IMR-90 (cell line): ENCODE measurements around the gene LDLRAD4. TPM values are rescaled to one million over a fixed set of nuclear protein-coding genes. Genes with fewer than 3 reads are reported as not detected.

Source experiments
- ATAC-seq: fragments of 200-7000 bp; cut with Tn5 transposase; 2 replicates; pipeline ENCODE4 v1.9.1; 2020; ENCODE audit warnings: low read depth, mild to moderate bottlenecking, moderate library complexity
- BruUV-seq: library from RNA; stranded (reverse); fragments of 400-500 nt; replicated peaks from 2 replicates; lab custom pipeline; 2021; lab: Mats Ljungman, UMichigan
- CTCF ChIA-PET: fragments of 300-600 bp; formaldehyde crosslinking; extraction: SDS; loops from one replicate; lab custom pipeline; 2021; ENCODE audit warnings: antibody characterized with exemption; lab: Yijun Ruan, JAX
- POLR2A ChIA-PET: fragments of 300-600 bp; sonication (Branson Sonifier 250); formaldehyde crosslinking; loops from one replicate; lab custom pipeline; 2022; ENCODE audit warnings: antibody characterized with exemption; ENCODE audit not compliant: unreplicated experiment; lab: Charles Lee
- DNase-seq: peaks from one replicate; pipeline ENCODE4 v3.0.0; 2013
- H2AFZ ChIP-seq: replicated peaks from 2 replicates; pipeline ENCODE3; 2013; ENCODE audit warnings: low read length, mild to moderate bottlenecking; ENCODE audit not compliant: poor library complexity
- H2AK5ac ChIP-seq: 2 replicates; pipeline ENCODE4 v1.6.1; 2013; ENCODE audit warnings: low read depth, low read length, inconsistent platforms
- H2AK9ac ChIP-seq: replicated peaks from 2 replicates; pipeline ENCODE3; 2013; ENCODE audit warnings: mild to moderate bottlenecking, low read depth, low read length, moderate library complexity; ENCODE audit not compliant: poor library complexity
- H2BK120ac ChIP-seq: 2 replicates; pipeline ENCODE4 v1.6.1; 2013; ENCODE audit warnings: low read depth, low read length, inconsistent platforms
- H2BK15ac ChIP-seq: 3 replicates; pipeline ENCODE4 v1.6.1; 2013; ENCODE audit warnings: low read depth, low read length, inconsistent platforms
- H2BK20ac ChIP-seq: 2 replicates; pipeline ENCODE4 v1.6.1; 2013; ENCODE audit warnings: low read depth, mild to moderate bottlenecking, inconsistent platforms, low read length, moderate library complexity
- H2BK5ac ChIP-seq: 2 replicates; pipeline ENCODE4 v1.6.1; 2013; ENCODE audit warnings: mild to moderate bottlenecking, low read depth, low read length, inconsistent platforms; ENCODE audit not compliant: poor library complexity, severe bottlenecking
- H3K14ac ChIP-seq: replicated peaks from 2 replicates; pipeline ENCODE4 v1.6.1; 2013; ENCODE audit warnings: low read depth, low read length, inconsistent platforms
- H3K18ac ChIP-seq: 2 replicates; pipeline ENCODE4 v1.6.1; 2013; ENCODE audit warnings: low read depth, low read length, control low read depth
- H3K23ac ChIP-seq: 2 replicates; pipeline ENCODE4 v1.6.1; 2013; ENCODE audit warnings: low read depth, low read length, inconsistent platforms
- H3K27ac ChIP-seq: 2 replicates; pipeline ENCODE4 v1.5.1; 2013; ENCODE audit warnings: mild to moderate bottlenecking, control low read depth, low read length; ENCODE audit not compliant: insufficient read depth
- H3K27me3 ChIP-seq: 2 replicates; pipeline ENCODE4 v1.6.1; 2013; ENCODE audit warnings: low read length; ENCODE audit not compliant: control insufficient read depth, insufficient read depth
- H3K36me3 ChIP-seq: 2 replicates; pipeline ENCODE4 v1.6.1; 2013; ENCODE audit warnings: low read length, mixed read lengths; ENCODE audit not compliant: control insufficient read depth, insufficient read depth
- H3K4ac ChIP-seq: 2 replicates; pipeline ENCODE4 v1.6.1; 2013; ENCODE audit warnings: low read depth, low read length, inconsistent platforms
- H3K4me1 ChIP-seq: 2 replicates; pipeline ENCODE4 v1.6.1; 2013; ENCODE audit warnings: low read length, mixed read lengths; ENCODE audit not compliant: control insufficient read depth, insufficient read depth
- H3K4me2 ChIP-seq: 2 replicates; pipeline ENCODE4 v1.6.1; 2013; ENCODE audit warnings: low read depth, mild to moderate bottlenecking, control low read depth, low read length, moderate library complexity
- H3K4me3 ChIP-seq: 2 replicates; pipeline ENCODE4 v1.5.1; 2013; ENCODE audit warnings: low read depth, mild to moderate bottlenecking, control low read depth, low read length, moderate library complexity; ENCODE audit not compliant: insufficient read depth
- H3K56ac ChIP-seq: 2 replicates; pipeline ENCODE4 v1.6.1; 2013; ENCODE audit warnings: low read length, inconsistent platforms; ENCODE audit not compliant: insufficient read depth; ENCODE audit errors: extremely low read depth
- H3K79me1 ChIP-seq, 2 experiments: 2 replicates each; pipeline ENCODE4 v1.6.1; 2013; ENCODE audit warnings: low read length in 2 of 2, inconsistent platforms in 1 of 2, low read depth in 1 of 2
- H3K9ac ChIP-seq: 2 replicates; pipeline ENCODE4 v1.6.1; 2013; ENCODE audit warnings: low read depth, low read length, control low read depth
- H3K9me1 ChIP-seq: 2 replicates; pipeline ENCODE4 v1.6.1; 2013; ENCODE audit warnings: low read length, inconsistent platforms; ENCODE audit not compliant: insufficient read depth
- H3K9me3 ChIP-seq: 2 replicates; pipeline ENCODE4 v1.6.1; 2013; ENCODE audit warnings: low read length; ENCODE audit not compliant: control insufficient read depth, insufficient read depth
- H4K20me1 ChIP-seq: 2 replicates; pipeline ENCODE4 v1.6.1; 2013; ENCODE audit warnings: low read length, inconsistent platforms; ENCODE audit not compliant: insufficient read depth
- H4K5ac ChIP-seq: 2 replicates; pipeline ENCODE4 v1.6.1; 2013; ENCODE audit warnings: mild to moderate bottlenecking, low read depth, low read length, control low read depth
- H4K8ac ChIP-seq, 2 experiments: 2 replicates each; pipeline ENCODE4 v1.6.1; 2013; ENCODE audit warnings: low read depth in 2 of 2, low read length in 2 of 2, control low read depth in 1 of 2, inconsistent platforms in 1 of 2
- H4K91ac ChIP-seq: 2 replicates; pipeline ENCODE4 v1.6.1; 2013; ENCODE audit warnings: low read depth, low read length, inconsistent platforms; ENCODE audit not compliant: insufficient read depth
- FOS ChIP-seq: fragments of 150-350 bp; IDR thresholded peaks from 2 replicates; pipeline ENCODE4 v1.6.1; 2016; ENCODE audit warnings: low read depth, low read length
- WGBS, 2 experiments: methylation state at CpG; one replicate each; pipeline versions ENCODE4 v1.1.5 to v1.1.7; 2013; ENCODE audit warnings: missing lambda C conversion rate in 2 of 2; ENCODE audit not compliant: insufficient read length in 1 of 2; ENCODE audit errors: extremely low coverage in 2 of 2; 5-methylcytosine and 5-hydroxymethylcytosine counted together
- dilution Hi-C: fragments of 300-500 bp; cut with HindIII; formaldehyde crosslinking; loops from one replicate; pipeline ENCODE4 v1.14.3; 2018; ENCODE audit warnings: low sequenced_read_pairs; ENCODE audit not compliant: unreplicated experiment
- in situ Hi-C: fragments of 300-500 bp; cut with MboI; formaldehyde crosslinking; loops from 3 replicates; pipeline ENCODE4 v1.14.3; 2019; ENCODE audit warnings: low sequenced_read_pairs, inconsistent platforms, mixed read lengths
- intact Hi-C: fragments of 100-400 bp; cut with micrococcal nuclease; formaldehyde crosslinking; loops from 2 replicates; pipeline ENCODE4 v1.10.0; 2022
- polyA plus RNA-seq, 3 experiments: library from polyadenylated mRNA; depleted of rRNA; stranded (reverse); fragments of >200 nt; gene quantifications; 2 replicates each; pipeline ENCODE4 v1.2.3, GENCODE V29; 2012; ENCODE audit warnings: low replicate concordance in 1 of 3
- total RNA-seq: library from RNA; depleted of rRNA; stranded (reverse); fragments of >200 nt; gene quantifications from 2 replicates; pipeline ENCODE4 v1.2.3, GENCODE V29; 2012

Gene LDLRAD4
- total and polyA plus RNA-seq, 2 of the 4 experiments (the other 2 are of a cell fraction): not detected

DNA sequence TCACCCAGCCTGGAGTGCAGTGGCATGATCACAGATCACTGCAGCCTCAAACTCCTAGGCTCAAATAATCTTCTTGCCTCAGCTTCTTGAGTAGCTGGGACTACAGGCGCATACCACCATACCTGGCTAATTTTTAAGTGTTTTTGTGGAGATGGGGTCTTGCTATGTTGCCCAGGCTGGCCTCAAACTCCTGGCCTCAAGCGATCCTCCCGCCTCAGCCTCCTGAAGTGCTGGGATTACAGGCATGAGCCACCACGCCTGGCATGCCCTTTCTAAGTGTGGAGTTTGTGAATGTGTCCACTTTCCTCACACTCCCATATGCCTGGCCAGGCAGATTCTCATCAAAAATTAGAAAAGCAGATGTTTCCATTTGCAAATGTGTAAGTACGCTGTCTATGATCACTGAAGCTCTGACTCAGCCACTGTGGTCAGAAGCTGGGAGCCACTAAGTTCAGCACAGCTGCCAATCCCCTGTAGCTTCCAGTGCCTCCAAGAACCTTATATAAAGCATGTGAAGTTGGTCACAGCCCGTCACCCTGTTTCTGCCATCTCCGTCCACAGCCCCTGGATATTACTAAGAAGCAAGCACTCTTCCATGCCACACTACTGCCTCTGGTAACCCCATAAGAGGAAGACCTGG lies 352.4 kb downstream of the LDLRAD4 start:
- ATAC-seq: no peak
- Histone ChIP-seq H3K56ac (no peak overlapping the region), H2BK15ac (no peak overlapping the region), H3K23ac (no peak overlapping the region), H2AK9ac (no peak overlapping the region), H3K4me2 (no peak overlapping the region), H4K20me1 (no peaks in the 10 kb centered on the region), H3K14ac (no peak overlapping the region), H3K4me3 (no peak overlapping the region), H3K79me1 (no peaks in the 10 kb centered on the region), H3K4me1 (no peaks in the 10 kb centered on the region), H3K27me3 (no peaks in the 10 kb centered on the region; the same call in 1 of the 2 replicates), H4K8ac (no peak overlapping the region), H2AK5ac (no peak overlapping the region), H3K36me3 (no peaks in the 10 kb centered on the region), H2BK5ac (no peak overlapping the region), H4K5ac (no peak overlapping the region), H2BK120ac (no peak overlapping the region), H3K9me3 (no peaks in the 10 kb centered on the region), H3K4ac (no peak overlapping the region), H3K9ac (no peak overlapping the region), H3K27ac (no peak overlapping the region), H4K91ac (no peak overlapping the region), H2BK20ac (no peak overlapping the region), H3K9me1 (no peaks in the 10 kb centered on the region), H2AFZ (no peak overlapping the region), H3K18ac (no peak overlapping the region)
- TF ChIP-seq FOS: no peak
- dilution Hi-C loops: no loop called here
- CTCF ChIA-PET: no interaction called here
- BruUV-seq: no TSS peak
- 80% methylated on average over 2 of the region's 7 CpGs; no CpG with 5 or more reads in 1 of the 2 experiments for WGBS, 2 experiments
- POLR2A ChIA-PET: no interaction called here
- intact Hi-C loops: no loop called here
- in situ Hi-C loops: no loop called here
- DNase-seq: peak; percentile 7
